ENCODE measurements around the gene LSR.

The LSR gene, protein sequence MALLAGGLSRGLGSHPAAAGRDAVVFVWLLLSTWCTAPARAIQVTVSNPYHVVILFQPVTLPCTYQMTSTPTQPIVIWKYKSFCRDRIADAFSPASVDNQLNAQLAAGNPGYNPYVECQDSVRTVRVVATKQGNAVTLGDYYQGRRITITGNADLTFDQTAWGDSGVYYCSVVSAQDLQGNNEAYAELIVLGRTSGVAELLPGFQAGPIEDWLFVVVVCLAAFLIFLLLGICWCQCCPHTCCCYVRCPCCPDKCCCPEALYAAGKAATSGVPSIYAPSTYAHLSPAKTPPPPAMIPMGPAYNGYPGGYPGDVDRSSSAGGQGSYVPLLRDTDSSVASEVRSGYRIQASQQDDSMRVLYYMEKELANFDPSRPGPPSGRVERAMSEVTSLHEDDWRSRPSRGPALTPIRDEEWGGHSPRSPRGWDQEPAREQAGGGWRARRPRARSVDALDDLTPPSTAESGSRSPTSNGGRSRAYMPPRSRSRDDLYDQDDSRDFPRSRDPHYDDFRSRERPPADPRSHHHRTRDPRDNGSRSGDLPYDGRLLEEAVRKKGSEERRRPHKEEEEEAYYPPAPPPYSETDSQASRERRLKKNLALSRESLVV

GRCh38 chr19:35248310-35249145, at the start of gene LSR:
Gene LSR (plus strand): TSS chr19:35249002. CDS start chr19:35249023, 21 bp downstream.
- peak; percentile 79 for DNase-seq

GRCh38 chr19:35199481-35199880, 49.3 kb upstream of the LSR start:
- no peak for DNase-seq

DNA sequence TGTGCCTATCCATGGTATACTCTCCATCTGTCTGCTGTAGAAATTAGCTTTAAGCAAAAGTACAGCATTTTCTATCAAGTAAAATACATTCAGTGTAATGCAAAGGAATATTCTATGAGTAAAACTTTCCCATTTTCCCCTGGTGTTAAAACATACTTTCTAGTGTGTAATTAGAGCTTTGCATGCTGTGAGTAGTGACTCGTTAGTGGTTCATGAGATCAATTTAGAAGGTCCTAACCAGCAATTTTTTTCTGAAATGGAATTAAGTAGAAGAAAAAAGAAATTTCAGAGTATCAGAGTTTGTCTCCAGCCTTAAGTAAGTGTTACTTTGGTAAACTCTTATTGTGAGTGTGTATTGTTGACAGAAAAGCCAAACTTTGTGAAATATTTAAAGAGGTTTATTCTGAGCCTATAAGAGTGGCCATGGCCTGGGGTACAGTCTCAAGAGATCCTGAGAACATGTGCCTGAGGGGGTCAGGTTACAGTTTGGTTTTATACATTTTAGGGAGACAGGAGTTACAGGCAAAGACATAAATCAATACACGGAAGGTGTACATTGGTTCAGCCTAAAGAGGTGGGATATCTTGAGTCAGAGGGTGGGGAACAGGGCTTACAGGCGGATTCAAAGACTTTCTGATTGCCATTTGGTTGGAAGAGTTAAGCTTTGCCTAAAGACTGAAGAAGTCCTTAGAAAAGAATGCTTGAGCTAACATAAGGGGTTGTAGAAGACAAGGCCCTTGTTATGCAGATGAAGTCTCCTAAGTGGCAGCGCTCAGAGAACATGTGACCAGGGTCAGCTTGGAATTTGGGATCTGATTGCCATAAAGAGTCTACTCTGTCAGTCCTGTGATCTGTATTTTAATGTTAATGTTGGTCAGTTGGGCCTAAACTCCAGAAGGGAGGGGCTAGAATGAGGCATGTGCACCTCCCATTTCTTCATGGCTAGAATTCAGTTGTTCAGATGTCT, 45.8 kb upstream of the LSR start:
- DNase-seq, result no peak

GRCh38 chr19:35204799-35205732, 43.7 kb upstream of the LSR start:
- peak; percentile 14 for DNase-seq

DNA sequence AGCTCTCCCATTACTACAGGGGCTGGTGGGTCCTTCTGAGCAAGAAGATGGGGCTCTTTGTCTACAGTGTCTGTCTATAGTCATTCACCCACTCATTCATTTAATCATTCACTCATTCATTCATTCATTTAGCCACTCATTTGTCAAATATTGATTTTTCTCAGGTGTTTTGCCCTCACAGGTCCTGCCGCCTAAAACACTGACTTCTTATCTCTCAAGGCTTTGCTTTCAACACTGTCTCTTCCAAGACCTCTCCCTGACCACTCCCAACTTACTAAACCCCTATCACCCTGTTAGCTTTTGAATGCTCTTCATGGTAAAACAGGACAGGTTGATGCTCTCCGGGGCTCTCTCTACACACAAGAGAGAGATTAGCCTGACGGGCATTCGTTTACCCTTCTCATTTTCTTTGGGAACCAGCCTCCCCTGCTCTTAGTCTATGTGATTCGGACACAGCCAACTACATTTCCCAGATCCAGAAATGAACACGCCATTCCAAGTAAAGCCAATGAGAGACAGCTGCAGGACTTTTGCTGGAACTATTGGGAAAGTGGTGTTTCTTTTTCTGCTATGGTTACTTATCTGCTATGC, 43.0 kb upstream of the LSR start:
- no peak for DNase-seq

DNA sequence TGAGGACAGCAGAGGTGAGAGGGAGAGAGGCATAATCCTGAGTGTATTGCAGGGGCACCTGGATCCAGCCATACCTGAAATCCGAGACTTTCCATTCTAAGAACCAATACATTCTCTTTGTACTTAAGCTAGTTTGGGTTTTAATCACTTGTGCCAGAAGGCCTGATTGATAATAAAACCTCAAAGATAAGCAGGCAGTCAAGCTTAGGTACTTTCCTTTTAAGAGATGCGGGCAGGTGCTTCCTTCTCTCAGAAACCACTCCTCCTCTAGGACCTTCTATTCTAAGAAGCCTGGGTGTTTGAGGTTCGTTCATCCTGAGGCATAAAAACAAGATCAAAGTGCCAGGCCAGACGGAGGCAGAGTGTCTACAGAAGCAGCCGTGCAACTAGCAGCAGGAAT, 42.4 kb upstream of the LSR start:
- DNase-seq, result peak; percentile 42

DNA sequence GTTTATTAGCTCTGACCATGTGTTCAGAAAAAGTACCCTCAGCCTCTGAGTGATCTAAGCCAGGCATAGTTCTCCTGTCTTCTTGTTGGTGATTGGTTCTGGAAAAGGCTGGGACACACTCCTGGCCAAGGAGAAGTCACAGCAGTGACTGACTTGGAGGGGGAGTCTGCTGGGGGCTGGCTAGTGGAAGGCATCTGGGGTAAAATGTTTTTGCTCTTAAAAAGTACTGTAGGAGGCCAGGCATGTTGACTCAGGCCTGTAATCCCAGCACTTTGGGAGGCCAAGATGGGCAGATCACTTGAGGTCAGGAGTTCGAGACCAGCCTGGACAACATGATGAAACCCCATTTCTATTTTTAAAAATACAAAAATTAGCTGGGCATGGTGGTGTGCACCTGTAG, 41.9 kb upstream of the LSR start:
- no peak for DNase-seq

DNA sequence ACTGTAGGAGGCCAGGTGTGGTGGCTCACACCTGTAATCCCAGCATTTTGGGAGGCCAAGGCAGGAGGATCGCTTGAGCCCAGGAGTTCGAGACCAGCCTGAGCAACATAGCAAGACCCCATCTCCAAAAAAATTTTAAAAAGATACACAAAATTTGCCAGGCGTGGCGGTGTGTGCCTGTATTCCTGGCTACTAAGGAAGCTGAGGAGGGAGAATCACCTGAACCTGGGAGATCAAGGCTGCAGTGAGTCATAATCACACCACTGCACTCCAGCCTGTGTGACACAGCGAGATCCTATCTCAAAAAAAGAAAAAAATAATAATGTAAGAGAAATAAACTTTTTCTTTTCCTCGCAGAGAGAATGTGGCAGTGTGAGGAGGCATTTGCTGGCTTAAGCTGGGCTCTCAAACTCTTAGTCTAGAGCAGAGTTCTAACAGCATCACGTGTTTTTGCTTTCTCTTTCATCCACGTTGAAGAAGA, 41.4 kb upstream of the LSR start:
- no peak for DNase-seq

- DNase-seq, result no peak
Measured at GRCh38 chr19:35208121-35208520, 40.7 kb upstream of the LSR start.

- DNase-seq, result no peak
Measured at GRCh38 chr19:35209646-35210045, 39.2 kb upstream of the LSR start.

- DNase-seq, result peak; percentile 61
Measured at GRCh38 chr19:35211545-35212230, 37.1 kb upstream of the LSR start.

DNA sequence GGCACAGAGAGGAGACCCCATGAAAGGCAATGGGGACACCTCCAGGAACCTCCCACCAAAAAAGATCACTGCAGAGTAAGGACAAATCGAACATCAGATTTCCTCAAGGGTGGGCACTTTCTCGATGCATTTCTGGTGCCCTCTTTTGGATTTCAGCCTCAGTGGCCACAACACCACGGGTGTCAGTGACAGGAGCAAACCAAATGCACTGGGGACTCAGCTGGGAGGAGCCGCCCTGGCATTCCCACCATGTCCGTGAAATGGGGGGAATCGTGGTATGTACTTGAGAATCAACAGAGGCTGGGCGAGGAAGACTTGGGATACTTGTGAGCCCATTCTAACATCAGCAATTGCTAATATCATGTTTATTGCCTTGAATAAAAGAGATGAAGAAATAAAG, 36.6 kb upstream of the LSR start:
- DNase-seq, result no peak

GRCh38 chr19:35213663-35214632, 34.9 kb upstream of the LSR start:
- DNase-seq, result peak; percentile 84

GRCh38 chr19:35214766-35215422, 33.9 kb upstream of the LSR start:
- no peak for DNase-seq

DNA sequence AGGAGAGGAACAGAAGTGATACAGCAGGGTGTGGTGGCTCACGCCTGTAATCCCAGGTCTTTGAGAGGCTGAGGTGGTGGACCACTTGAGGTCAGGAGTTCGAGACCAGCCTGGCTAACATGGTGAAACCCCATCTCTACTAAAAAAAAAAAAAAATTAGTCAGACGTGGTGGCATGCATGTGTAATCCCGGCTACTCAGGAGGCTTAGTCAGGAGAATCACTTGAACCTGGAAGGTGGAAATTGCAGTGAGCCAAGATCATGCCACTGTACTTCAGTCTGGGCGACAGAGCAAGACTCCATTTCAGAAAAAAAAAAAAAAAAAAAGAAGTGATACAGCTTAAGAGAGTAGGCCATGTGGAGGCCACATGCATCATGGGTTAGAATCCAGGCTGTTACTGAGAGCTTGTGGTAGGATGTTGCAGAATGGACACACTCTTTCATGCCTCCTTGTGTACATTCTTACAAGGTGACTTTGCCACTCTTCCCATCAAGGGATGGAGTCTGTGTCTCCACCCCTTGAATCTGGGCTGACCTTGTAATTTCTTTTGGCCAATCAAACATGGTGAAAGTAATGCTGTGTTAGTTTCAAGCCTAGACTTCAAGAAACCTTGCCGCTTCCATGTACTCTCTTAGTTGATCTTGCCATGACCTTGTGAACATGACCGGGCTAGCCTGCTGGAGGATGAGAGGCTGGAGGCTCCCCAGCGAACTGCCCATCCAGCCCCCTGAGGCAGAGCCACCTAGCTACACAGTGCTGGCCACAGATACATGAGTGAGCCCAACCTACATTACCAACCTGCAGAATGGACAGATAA, 32.6 kb upstream of the LSR start:
- DNase-seq, result peak; percentile 18

- peak; percentile 54 for DNase-seq
Measured at GRCh38 chr19:35216833-35217648, 31.8 kb upstream of the LSR start.

DNA sequence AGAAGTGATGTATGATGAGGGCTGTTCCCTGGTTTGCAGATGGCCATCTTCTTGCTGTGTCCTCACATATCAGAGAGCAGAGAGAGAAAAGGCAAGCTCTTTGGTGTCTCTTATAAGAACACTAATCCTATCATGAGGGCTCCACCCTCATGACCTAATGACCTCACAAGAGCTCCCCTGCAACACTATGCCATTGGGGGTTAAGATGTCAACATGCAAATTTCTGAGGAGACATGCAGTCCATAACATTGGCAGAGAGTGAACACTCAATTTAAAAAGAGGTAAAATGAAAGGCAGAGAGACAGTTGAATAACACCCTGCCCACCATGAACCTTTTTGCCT, 31.2 kb upstream of the LSR start:
- no peak for DNase-seq
